ENCODE measurements around the gene TMEM63A. TPM values are rescaled to one million over a fixed set of nuclear protein-coding genes. Genes with fewer than 3 reads are reported as not detected.

Gene TMEM63A
- total and polyA plus RNA-seq, 2 donors (not counting 3 experiments of a cell fraction or from before 2014, with no cell fraction given): 28.7 to 41.4 TPM

DNA sequence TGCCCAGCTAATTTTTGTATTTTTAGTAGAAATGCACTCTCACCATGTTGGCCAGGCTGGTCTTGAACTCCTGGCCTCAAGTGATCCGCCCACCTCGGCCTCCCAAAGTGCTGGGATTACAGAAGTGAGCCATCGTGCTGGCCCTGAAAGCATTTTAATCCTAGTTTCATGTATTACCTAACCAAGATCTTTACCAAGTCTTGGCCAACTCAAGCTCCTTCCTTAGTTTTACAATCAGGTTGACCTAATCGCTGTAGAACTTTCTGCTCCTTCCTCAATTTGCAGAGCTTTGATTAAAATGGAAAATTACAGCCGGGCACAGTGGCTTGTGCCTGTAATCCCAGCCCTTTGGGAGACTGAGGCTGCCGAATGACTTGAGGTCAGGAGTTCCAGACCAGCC is 3.2 kb upstream of the TMEM63A start:
- no peak for DNase-seq (ENCODE audit: low read depth, low spot score)
- Histone ChIP-seq H2AFZ (ENCODE audit: low read depth, low read length) (no peak overlapping the region), H3K4me3 (replicated peaks in 1 of 3; ENCODE audit: insufficient read depth in 1 of 3, low read depth in 1 of 3, low read length in 3 of 3) (no peak overlapping the region), H3K4me2 (ENCODE audit: insufficient read depth, low read length) (no peak overlapping the region), H3K9ac (replicated peaks; ENCODE audit: extremely low read depth, insufficient read depth, low read length) (no peak overlapping the region), H3K9me1 (replicated peaks; ENCODE audit: control insufficient read depth, extremely low read depth, insufficient read depth, low read length) (no peaks in the 10 kb centered on the region), H3K79me2 (ENCODE audit: control insufficient read depth, insufficient read depth, low read length) (no peaks in the 10 kb centered on the region), H3K36me3 (ENCODE audit: control insufficient read depth in 2 of 2, extremely low read depth in 1 of 2, insufficient read depth in 2 of 2, low read length in 2 of 2) (no peaks in the 10 kb centered on the region), H4K20me1 (replicated peaks; ENCODE audit: control insufficient read depth, extremely low read depth, insufficient read depth, low read length) (no peaks in the 10 kb centered on the region), H3K9me3 (replicated peaks; ENCODE audit: control insufficient read depth, insufficient read depth, low read length) (no peaks in the 10 kb centered on the region), H3K27me3 (ENCODE audit: control insufficient read depth in 2 of 2, insufficient read depth in 2 of 2, low read length in 2 of 2) (no peaks in the 10 kb centered on the region), H3K27ac (ENCODE audit: insufficient read depth, low read depth, low read length) (no peak overlapping the region), H3K4me1 (ENCODE audit: control insufficient read depth, extremely low read depth, insufficient read depth, low read length) (peaks cover 12% of the 10 kb centered on the region)
- TF ChIP-seq FOS (IDR thresholded peaks at IDR 0.05; ENCODE audit: borderline replicate concordance, insufficient read depth, low read length) (no peak), POLR2AphosphoS5 (IDR thresholded peaks at IDR 0.05; ENCODE audit: insufficient read depth, low read depth, low read length) (no peak)
- FAIRE-seq: no peak
- dilution Hi-C loops (cut with MboI; ENCODE audit: extremely low pct_ligation_motif_present, low sequenced_read_pairs): no loop called here
- ChIA-PET POLR2A (no interaction called here), CTCF (interaction anchor here (1.1 to 1.7 kb wide), 2 partner anchors 14 to 26 kb away, joined by 3 to 5 read pairs; no protein-coding TSS in a partner anchor)
- no TSS peak for BruUV-seq (replicated peaks)
- intact Hi-C loops (cut with micrococcal nuclease): no loop called here

DNA sequence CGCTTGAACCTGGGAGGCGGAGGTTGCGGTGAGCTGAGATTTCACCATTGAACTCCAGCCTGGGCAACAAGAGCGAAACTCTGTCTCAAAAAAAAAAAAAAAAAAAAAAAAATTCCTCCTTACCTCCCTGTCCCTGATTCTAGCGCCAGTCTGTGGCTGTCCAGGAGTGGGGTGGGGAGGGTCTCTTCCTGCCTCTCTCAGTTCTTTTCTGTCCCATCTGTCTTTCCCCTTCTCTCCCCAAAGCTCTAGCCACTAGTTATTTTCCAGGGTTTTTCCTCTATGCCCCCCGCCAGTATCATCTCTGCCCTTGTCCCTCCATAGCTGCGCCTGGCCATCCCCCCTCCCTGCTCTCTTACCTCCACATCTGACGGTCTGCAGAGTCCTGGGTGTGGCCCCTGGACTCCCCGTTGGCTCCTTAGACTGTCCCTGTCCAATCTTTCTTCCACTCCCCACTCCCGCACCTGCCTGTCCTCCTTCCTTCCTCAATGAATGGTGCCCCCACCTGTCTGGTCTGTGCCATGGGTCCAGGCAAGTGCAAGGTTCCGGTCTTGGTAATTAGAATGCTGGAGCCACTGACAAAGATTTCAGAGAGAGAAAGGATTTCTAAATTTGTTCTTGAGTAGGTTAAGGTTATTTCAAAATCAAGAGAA is 1.6 kb upstream of the TMEM63A start:
- H3K4me2 ChIP-seq (ENCODE audit: insufficient read depth, low read length): no peak overlapping the region
- DNase-seq (ENCODE audit: low read depth, low spot score): no peak
- H3K9me3 ChIP-seq (replicated peaks; ENCODE audit: control insufficient read depth, insufficient read depth, low read length): no peaks in the 10 kb centered on the region
- no peak for FAIRE-seq
- POLR2A ChIA-PET: interaction anchor here (1.5 kb wide), 1 partner anchor 41 kb away, joined by 4 read pairs; no protein-coding TSS in a partner anchor
- H4K20me1 ChIP-seq (replicated peaks; ENCODE audit: control insufficient read depth, extremely low read depth, insufficient read depth, low read length): no peaks in the 10 kb centered on the region
- peaks cover 14% of the 10 kb centered on the region for H3K4me1 ChIP-seq (ENCODE audit: control insufficient read depth, extremely low read depth, insufficient read depth, low read length)
- CTCF ChIA-PET: interaction anchor here (0.7 to 4.7 kb wide), 6 partner anchors 15 to 409 kb away, joined by 3 to 40 read pairs (median 6); partner anchors contain the start of gene SRP9
- no peak overlapping the region for H3K9ac ChIP-seq (replicated peaks; ENCODE audit: extremely low read depth, insufficient read depth, low read length)
- dilution Hi-C loops (cut with MboI; ENCODE audit: extremely low pct_ligation_motif_present, low sequenced_read_pairs) (no loop called here), intact Hi-C loops (cut with micrococcal nuclease) (loop anchor here (2.0 kb wide), 1 partner anchor 73 kb away; the partner anchor contains the start of gene EPHX1)
- no TSS peak for BruUV-seq (replicated peaks)
- H2AFZ ChIP-seq (ENCODE audit: low read depth, low read length): no peak overlapping the region
- H3K79me2 ChIP-seq (ENCODE audit: control insufficient read depth, insufficient read depth, low read length): no peaks in the 10 kb centered on the region
- H3K36me3 ChIP-seq (ENCODE audit: control insufficient read depth in 2 of 2, extremely low read depth in 1 of 2, insufficient read depth in 2 of 2, low read length in 2 of 2): no peaks in the 10 kb centered on the region
- H3K9me1 ChIP-seq (replicated peaks; ENCODE audit: control insufficient read depth, extremely low read depth, insufficient read depth, low read length): no peaks in the 10 kb centered on the region
- H3K27ac ChIP-seq (ENCODE audit: insufficient read depth, low read depth, low read length): no peak overlapping the region
- H3K27me3 ChIP-seq (ENCODE audit: control insufficient read depth in 2 of 2, insufficient read depth in 2 of 2, low read length in 2 of 2): no peaks in the 10 kb centered on the region
- TF ChIP-seq MYC (IDR thresholded peaks at IDR 0.05; ENCODE audit: low read depth, low read length): no peak
- no peak for TF ChIP-seq EZH2 (IDR thresholded peaks at IDR 0.05; ENCODE audit: borderline replicate concordance, low read depth, low read length, severe bottlenecking)
- TF ChIP-seq, protein P1, sequence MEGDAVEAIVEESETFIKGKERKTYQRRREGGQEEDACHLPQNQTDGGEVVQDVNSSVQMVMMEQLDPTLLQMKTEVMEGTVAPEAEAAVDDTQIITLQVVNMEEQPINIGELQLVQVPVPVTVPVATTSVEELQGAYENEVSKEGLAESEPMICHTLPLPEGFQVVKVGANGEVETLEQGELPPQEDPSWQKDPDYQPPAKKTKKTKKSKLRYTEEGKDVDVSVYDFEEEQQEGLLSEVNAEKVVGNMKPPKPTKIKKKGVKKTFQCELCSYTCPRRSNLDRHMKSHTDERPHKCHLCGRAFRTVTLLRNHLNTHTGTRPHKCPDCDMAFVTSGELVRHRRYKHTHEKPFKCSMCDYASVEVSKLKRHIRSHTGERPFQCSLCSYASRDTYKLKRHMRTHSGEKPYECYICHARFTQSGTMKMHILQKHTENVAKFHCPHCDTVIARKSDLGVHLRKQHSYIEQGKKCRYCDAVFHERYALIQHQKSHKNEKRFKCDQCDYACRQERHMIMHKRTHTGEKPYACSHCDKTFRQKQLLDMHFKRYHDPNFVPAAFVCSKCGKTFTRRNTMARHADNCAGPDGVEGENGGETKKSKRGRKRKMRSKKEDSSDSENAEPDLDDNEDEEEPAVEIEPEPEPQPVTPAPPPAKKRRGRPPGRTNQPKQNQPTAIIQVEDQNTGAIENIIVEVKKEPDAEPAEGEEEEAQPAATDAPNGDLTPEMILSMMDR (IDR thresholded peaks at IDR 0.05; ENCODE audit: extremely low read depth in 1 of 2, insufficient read depth in 1 of 2, low read depth in 1 of 2, low read length in 2 of 2): no peak
- no peak for TF ChIP-seq POLR2AphosphoS5 (IDR thresholded peaks at IDR 0.05; ENCODE audit: insufficient read depth, low read depth, low read length)
- TF ChIP-seq FOS (IDR thresholded peaks at IDR 0.05; ENCODE audit: borderline replicate concordance, insufficient read depth, low read length): no peak
- no peak for TF ChIP-seq JUN (IDR thresholded peaks at IDR 0.05; ENCODE audit: borderline replicate concordance, insufficient read depth, insufficient read length, low read depth)
- TF ChIP-seq, protein P2, sequence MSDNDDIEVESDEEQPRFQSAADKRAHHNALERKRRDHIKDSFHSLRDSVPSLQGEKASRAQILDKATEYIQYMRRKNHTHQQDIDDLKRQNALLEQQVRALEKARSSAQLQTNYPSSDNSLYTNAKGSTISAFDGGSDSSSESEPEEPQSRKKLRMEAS (IDR thresholded peaks at IDR 0.05; ENCODE audit: insufficient read depth, insufficient read length): no peak
- TF ChIP-seq GATA2 (IDR thresholded peaks at IDR 0.05; ENCODE audit: insufficient read depth, insufficient read length, low read depth, low read length): no peak
- TF ChIP-seq POLR2A (IDR thresholded peaks at IDR 0.05; ENCODE audit: low read depth, low read length): no peak
- H3K4me3 ChIP-seq (replicated peaks in 1 of 3; ENCODE audit: insufficient read depth in 1 of 3, low read depth in 1 of 3, low read length in 3 of 3): no peak overlapping the region

Data from endothelial cell of umbilical vein (primary cell).